ENCODE results near the gene ZNF473. TPM values are rescaled to one million over a fixed set of nuclear protein-coding genes. Genes with fewer than 3 reads are reported as not detected.

The ZNF473 gene
- total and polyA plus RNA-seq, 12 donors, result 1.5 to 4.2 (median 3.1) TPM

DNA sequence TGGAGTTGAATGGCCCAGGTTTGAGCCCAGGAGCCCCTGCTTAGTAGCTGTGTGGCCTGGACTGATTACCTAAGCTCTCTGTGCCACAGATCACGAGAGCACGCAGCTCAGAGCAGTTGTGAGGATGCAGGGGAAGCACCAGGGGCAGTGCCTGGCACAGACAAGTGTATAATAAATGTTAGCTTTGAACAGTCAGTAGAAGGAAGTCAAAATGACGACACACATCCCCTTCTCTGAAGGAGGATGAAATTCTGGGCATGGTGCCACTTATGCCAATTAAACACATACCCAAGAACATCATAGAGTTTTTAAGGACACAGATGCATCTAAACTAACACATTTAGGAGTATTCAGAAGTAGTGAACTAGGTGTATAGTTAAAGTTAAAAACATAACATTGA lies 39.9 kb upstream of the ZNF473 start:
- peaks cover 0 to 95% (median 41%) of the 10 kb centered on the region in 9 donors for H3K36me3 ChIP-seq
- no peak for ATAC-seq
- WGBS, 2 donors, result 74 to 93% methylated on average over 3 of the region's 3 CpGs
- DNase-seq, result no peak
- H3K27ac ChIP-seq, result no peak overlapping the region
- no peak overlapping the region for H3K4me3 ChIP-seq
- H3K9me3 ChIP-seq, result no peaks in the 10 kb centered on the region
- TF ChIP-seq, protein P1, sequence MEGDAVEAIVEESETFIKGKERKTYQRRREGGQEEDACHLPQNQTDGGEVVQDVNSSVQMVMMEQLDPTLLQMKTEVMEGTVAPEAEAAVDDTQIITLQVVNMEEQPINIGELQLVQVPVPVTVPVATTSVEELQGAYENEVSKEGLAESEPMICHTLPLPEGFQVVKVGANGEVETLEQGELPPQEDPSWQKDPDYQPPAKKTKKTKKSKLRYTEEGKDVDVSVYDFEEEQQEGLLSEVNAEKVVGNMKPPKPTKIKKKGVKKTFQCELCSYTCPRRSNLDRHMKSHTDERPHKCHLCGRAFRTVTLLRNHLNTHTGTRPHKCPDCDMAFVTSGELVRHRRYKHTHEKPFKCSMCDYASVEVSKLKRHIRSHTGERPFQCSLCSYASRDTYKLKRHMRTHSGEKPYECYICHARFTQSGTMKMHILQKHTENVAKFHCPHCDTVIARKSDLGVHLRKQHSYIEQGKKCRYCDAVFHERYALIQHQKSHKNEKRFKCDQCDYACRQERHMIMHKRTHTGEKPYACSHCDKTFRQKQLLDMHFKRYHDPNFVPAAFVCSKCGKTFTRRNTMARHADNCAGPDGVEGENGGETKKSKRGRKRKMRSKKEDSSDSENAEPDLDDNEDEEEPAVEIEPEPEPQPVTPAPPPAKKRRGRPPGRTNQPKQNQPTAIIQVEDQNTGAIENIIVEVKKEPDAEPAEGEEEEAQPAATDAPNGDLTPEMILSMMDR (IDR thresholded peaks at IDR 0.05), result no peak
- no peaks in the 10 kb centered on the region for H3K4me1 ChIP-seq
- H3K27me3 ChIP-seq, result no peaks in the 10 kb centered on the region
- intact Hi-C loops (cut with DNase I), result loop anchor here in 3 of 10 donors (2.0 to 10.0 kb wide), 3 partner anchors 49 to 51 kb away; no protein-coding TSS in a partner anchor

DNA sequence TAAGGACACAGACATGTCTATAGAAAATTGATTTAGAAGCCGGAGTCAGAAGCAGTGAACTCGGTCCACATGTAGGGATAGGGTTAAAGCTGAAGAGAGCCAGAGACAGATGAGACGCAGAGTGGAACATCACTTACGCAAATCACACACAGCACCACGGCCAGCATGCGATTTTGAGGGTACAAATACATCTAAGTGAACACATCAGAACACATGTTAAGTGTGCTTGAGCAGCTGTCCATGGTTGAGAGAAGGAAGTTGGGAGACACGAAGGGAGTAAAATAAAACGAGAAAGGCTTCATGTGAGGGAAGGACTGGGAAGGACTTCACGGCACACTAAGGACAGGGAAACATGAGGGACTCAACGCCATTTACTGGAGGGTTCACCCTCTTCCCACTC lies 39.5 kb upstream of the ZNF473 start:
- no peaks in the 10 kb centered on the region for H3K27me3 ChIP-seq
- 94% methylated on average over 10 of the region's 10 CpGs for WGBS, 2 donors
- intact Hi-C loops (cut with DNase I), result loop anchor here in 2 of 10 donors (5.0 to 10.0 kb wide), 2 partner anchors 49 to 52 kb away; no protein-coding TSS in a partner anchor
- no peaks in the 10 kb centered on the region for H3K9me3 ChIP-seq
- H3K36me3 ChIP-seq, result peaks cover 0 to 95% (median 39%) of the 10 kb centered on the region in 9 donors
- H3K27ac ChIP-seq, result no peak overlapping the region
- H3K4me1 ChIP-seq, result no peaks in the 10 kb centered on the region
- TF ChIP-seq, protein P1 (IDR thresholded peaks at IDR 0.05), result no peak
- DNase-seq, result no peak
- no peak overlapping the region for H3K4me3 ChIP-seq
- ATAC-seq, result no peak

DNA sequence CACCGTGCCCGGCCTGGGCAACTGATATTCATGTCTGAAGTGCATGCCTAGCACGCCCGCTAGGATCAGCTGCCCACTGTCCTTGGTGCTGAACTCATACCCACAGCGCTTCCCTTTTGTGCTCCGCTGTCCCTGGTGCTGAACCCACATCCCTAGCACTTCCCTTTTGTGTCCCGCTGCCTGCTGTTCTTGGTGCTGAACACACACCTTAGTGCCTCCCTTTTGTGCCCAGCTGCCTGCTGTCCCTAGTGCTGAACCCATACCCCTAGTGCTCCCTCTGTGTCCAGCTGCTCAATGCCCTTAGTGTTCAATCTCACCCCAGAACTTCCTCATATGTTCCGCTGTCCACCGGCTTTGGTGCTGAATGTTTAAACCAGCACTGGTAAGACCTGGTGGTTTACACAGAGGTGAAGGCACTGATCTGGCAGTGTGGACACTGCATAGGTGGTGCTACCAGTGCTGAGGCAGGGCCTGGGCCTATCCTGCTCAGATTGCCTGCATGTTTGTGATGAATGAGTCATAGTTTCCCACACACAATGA lies 38.6 kb upstream of the ZNF473 start:
- Histone ChIP-seq H3K4me3 (no peak overlapping the region), H3K4me1 (no peaks in the 10 kb centered on the region), H3K27ac (no peak overlapping the region), H3K9me3 (no peaks in the 10 kb centered on the region), H3K36me3 (peaks cover 0 to 95% (median 37%) of the 10 kb centered on the region in 9 donors), H3K27me3 (no peaks in the 10 kb centered on the region)
- WGBS, 2 donors, result 12 to 26% methylated on average over 9 of the region's 9 CpGs
- intact Hi-C loops (cut with DNase I), result loop anchor here in 2 of 10 donors (5.0 to 10.0 kb wide), 2 partner anchors 50 to 52 kb away; no protein-coding TSS in a partner anchor
- TF ChIP-seq, protein P1 (IDR thresholded peaks at IDR 0.05), result peak in 1 of 9 donors; percentile 14
- peak; percentile 77 to 90 (median 82) for ATAC-seq
- peak; percentile 78 to 90 for DNase-seq

DNA sequence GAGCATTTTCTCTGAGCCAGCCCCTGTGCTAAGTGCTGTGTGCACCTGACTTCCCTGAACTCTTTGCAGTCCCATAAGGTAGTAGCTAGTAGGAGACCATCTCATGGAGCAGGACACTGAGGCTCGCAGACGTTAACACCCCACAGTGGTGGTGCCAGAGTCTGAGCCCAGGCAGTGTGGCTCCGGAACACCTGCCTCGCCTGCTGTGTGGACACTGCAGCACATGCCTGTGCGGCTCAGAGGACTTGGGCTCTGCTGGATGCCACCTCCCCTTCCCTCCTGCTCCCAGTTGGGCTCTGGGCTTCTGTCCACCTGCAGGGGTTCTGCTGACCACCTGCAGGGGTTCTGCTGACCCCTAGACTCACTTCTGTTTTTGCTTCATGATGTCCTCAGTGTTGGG lies 37.8 kb upstream of the ZNF473 start:
- peaks cover 0 to 97% (median 45%) of the 10 kb centered on the region in 9 donors for H3K36me3 ChIP-seq
- TF ChIP-seq, protein P1 (IDR thresholded peaks at IDR 0.05), result no peak
- intact Hi-C loops (cut with DNase I), result loop anchor here in 2 of 10 donors (5.0 to 10.0 kb wide), 2 partner anchors 51 to 53 kb away; no protein-coding TSS in a partner anchor
- H3K4me1 ChIP-seq, result no peaks in the 10 kb centered on the region
- H3K4me3 ChIP-seq, result no peak overlapping the region
- ATAC-seq (no peak), DNase-seq (no peak)
- no peaks in the 10 kb centered on the region for H3K27me3 ChIP-seq
- 95 to 97% methylated on average over 5 of the region's 5 CpGs for WGBS, 2 donors
- H3K9me3 ChIP-seq, result peaks cover 0 to 3% (median 0%) of the 10 kb centered on the region in 11 donors
- H3K27ac ChIP-seq, result no peak overlapping the region

Measured in heart right ventricle (tissue), 16 donors.